Adrenal gland (tissue), 5 donors: Measurements from ENCODE around the gene METTL16.

Experiments used
- POLR2A ChIP-seq, 2 donors: fragments of 450-650 bp; IDR thresholded peaks; one replicate each; pipeline ENCODE4 v1.6.1; 2017; ENCODE audit warnings: antibody characterized with exemption in 2 of 2, mild to moderate bottlenecking in 2 of 2, moderate library complexity in 1 of 2
- TF ChIP-seq, protein P1 (sequence below), 6 experiments: fragments of 450-650 bp in 4 of 6; fragments of 200-600 bp in 2 of 6; sonication (generic) in 1 of 6; IDR thresholded peaks; 1 replicate in 5 of 6; 2 replicates in 1 of 6; pipeline versions ENCODE4 v1.5.1 to v1.8.0; 2016 to 2021; ENCODE audit warnings: antibody characterized with exemption in 6 of 6, mild to moderate bottlenecking in 2 of 6, moderate library complexity in 1 of 6
- donor health status: DM: no; HTN: no; CAD: no.

DNA sequence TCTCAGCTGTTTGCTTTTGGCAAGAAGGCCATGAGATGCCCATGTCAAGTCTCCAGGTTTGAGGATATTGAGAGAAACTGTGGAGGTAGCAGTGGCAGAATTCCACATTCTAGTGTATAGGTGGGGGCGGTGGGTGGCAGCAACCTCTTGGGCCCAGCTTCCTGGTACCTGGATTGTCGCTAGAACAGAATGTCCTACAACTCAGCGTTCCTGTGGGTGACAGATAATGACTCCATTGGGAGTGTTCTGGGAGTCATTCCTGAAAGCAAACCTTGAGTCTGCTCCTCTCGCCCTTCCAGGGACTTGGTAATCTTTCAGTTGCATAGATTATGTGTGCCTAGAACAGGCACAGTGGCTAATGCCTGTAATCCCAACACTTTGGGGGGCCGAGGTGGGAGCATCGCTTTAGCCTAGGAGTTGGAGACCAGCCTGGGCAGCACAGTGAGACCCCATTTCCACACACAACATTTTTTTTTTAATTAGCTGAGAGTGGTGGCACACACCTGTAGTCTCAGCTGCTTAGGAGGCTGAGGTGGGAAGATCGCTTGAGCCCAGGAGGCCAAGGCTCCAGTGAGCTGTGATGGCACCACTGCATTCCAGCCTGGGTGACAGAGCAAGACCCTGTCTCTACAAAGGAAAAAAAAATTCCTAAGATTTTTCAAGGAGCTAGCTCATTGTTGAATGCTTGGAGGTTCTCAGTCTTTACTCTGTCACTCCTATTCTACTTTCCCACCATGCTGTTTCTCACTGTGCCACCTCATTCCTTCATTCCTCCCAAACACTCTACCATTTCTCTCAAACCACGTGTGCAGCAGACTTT is 37.9 kb upstream of the METTL16 start:
- no peak for TF ChIP-seq POLR2A (IDR thresholded peaks at IDR 0.05)
- TF ChIP-seq, protein P1, sequence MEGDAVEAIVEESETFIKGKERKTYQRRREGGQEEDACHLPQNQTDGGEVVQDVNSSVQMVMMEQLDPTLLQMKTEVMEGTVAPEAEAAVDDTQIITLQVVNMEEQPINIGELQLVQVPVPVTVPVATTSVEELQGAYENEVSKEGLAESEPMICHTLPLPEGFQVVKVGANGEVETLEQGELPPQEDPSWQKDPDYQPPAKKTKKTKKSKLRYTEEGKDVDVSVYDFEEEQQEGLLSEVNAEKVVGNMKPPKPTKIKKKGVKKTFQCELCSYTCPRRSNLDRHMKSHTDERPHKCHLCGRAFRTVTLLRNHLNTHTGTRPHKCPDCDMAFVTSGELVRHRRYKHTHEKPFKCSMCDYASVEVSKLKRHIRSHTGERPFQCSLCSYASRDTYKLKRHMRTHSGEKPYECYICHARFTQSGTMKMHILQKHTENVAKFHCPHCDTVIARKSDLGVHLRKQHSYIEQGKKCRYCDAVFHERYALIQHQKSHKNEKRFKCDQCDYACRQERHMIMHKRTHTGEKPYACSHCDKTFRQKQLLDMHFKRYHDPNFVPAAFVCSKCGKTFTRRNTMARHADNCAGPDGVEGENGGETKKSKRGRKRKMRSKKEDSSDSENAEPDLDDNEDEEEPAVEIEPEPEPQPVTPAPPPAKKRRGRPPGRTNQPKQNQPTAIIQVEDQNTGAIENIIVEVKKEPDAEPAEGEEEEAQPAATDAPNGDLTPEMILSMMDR (IDR thresholded peaks at IDR 0.05), result no peak
